H9 (cell line): ENCODE data around the gene ELFN2. TPM values are rescaled to one million over a fixed set of nuclear protein-coding genes. Genes with fewer than 3 reads are reported as not detected.

ENCODE experiments used
- DNase-seq: peaks from one replicate; pipeline ENCODE4 v3.0.0-alpha.2; 2017
- H2AFZ ChIP-seq: one replicate; pipeline ENCODE4 v1.6.1; 2013; ENCODE audit warnings: mild to moderate bottlenecking, low read length, control low read depth, moderate library complexity
- H2AK5ac ChIP-seq: 2 replicates; pipeline ENCODE4 v1.6.1; 2013; ENCODE audit warnings: low read length, control low read depth, mixed read lengths; ENCODE audit not compliant: insufficient read length
- H2BK120ac ChIP-seq: one replicate; pipeline ENCODE4 v1.6.1; 2013; ENCODE audit warnings: low read depth, mild to moderate bottlenecking, low read length, control low read depth, inconsistent platforms; ENCODE audit not compliant: poor library complexity, severe bottlenecking
- H2BK12ac ChIP-seq: 2 replicates; pipeline ENCODE4 v1.6.1; 2013; ENCODE audit warnings: low read length, control low read depth, mixed read lengths, low read depth; ENCODE audit not compliant: insufficient read length
- H2BK15ac ChIP-seq: 2 replicates; pipeline ENCODE4 v1.6.1; 2013; ENCODE audit warnings: low read depth, low read length, control low read depth
- H2BK20ac ChIP-seq: one replicate; pipeline ENCODE4 v1.6.1; 2013; ENCODE audit warnings: low read depth, mild to moderate bottlenecking, low read length, control low read depth, inconsistent platforms; ENCODE audit not compliant: poor library complexity, severe bottlenecking
- H2BK5ac ChIP-seq: 2 replicates; pipeline ENCODE4 v1.6.1; 2013; ENCODE audit warnings: low read length, control low read depth, mixed read lengths; ENCODE audit not compliant: insufficient read length
- H3K14ac ChIP-seq: 2 replicates; pipeline ENCODE4 v1.6.1; 2013; ENCODE audit warnings: low read length, control low read depth; ENCODE audit not compliant: insufficient read depth
- H3K18ac ChIP-seq: 2 replicates; pipeline ENCODE4 v1.6.1; 2013; ENCODE audit warnings: low read depth, mild to moderate bottlenecking, mixed read lengths, low read length, control low read depth; ENCODE audit not compliant: insufficient read length
- H3K23ac ChIP-seq: 2 replicates; pipeline ENCODE4 v1.6.1; 2013; ENCODE audit warnings: low read length, control low read depth, mixed read lengths, low read depth; ENCODE audit not compliant: insufficient read length
- H3K23me2 ChIP-seq: 2 replicates; pipeline ENCODE4 v1.6.1; 2013; ENCODE audit warnings: low read depth, mild to moderate bottlenecking, mixed read lengths, low read length, control low read depth; ENCODE audit not compliant: insufficient read length, poor library complexity, severe bottlenecking
- H3K27ac ChIP-seq: 2 replicates; pipeline ENCODE4 v1.5.1; 2013; ENCODE audit warnings: low read length, control low read depth, mixed read lengths, low read depth; ENCODE audit not compliant: insufficient read length
- H3K27me3 ChIP-seq: 2 replicates; pipeline ENCODE4 v1.6.1; 2013; ENCODE audit warnings: low read length, control low read depth, inconsistent platforms; ENCODE audit not compliant: insufficient read depth
- H3K4ac ChIP-seq: 2 replicates; pipeline ENCODE4 v1.6.1; 2013; ENCODE audit warnings: low read depth, mild to moderate bottlenecking, control low read depth, inconsistent platforms, low read length, moderate library complexity
- H3K4me1 ChIP-seq: 2 replicates; pipeline ENCODE4 v1.6.1; 2013; ENCODE audit warnings: low read length, control low read depth, inconsistent platforms; ENCODE audit not compliant: insufficient read depth
- H3K4me2 ChIP-seq: 2 replicates; pipeline ENCODE4 v1.6.1; 2013; ENCODE audit warnings: low read length, control low read depth, mixed read lengths; ENCODE audit not compliant: insufficient read length, insufficient read depth
- H3K56ac ChIP-seq: 2 replicates; pipeline ENCODE4 v1.6.1; 2013; ENCODE audit warnings: low read depth, mild to moderate bottlenecking, mixed read lengths, low read length, control low read depth; ENCODE audit not compliant: insufficient read length
- H3K79me1 ChIP-seq: 2 replicates; pipeline ENCODE4 v1.6.1; 2013; ENCODE audit warnings: low read depth, mild to moderate bottlenecking, moderate library complexity, low read length, control low read depth, inconsistent platforms; ENCODE audit not compliant: insufficient read depth, poor library complexity, severe bottlenecking
- H3K79me2 ChIP-seq: 2 replicates; pipeline ENCODE4 v1.6.1; 2013; ENCODE audit warnings: low read length, control low read depth, inconsistent platforms; ENCODE audit not compliant: insufficient read depth
- H3K9ac ChIP-seq: 2 replicates; pipeline ENCODE4 v1.6.1; 2013; ENCODE audit warnings: low read length, control low read depth, mixed read lengths; ENCODE audit not compliant: insufficient read length; ENCODE audit errors: extremely low read depth
- H3K9me3 ChIP-seq: one replicate; pipeline ENCODE4 v1.6.1; 2013; ENCODE audit warnings: low read depth, low read length, inconsistent platforms; ENCODE audit not compliant: control insufficient read depth
- H3T11ph ChIP-seq: one replicate; pipeline ENCODE4 v1.6.1; 2013; ENCODE audit warnings: mild to moderate bottlenecking, low read length, control low read depth, inconsistent platforms
- H4K20me1 ChIP-seq: one replicate; pipeline ENCODE4 v1.6.1; 2013; ENCODE audit not compliant: control insufficient read depth, insufficient read length, insufficient read depth
- H4K5ac ChIP-seq: 2 replicates; pipeline ENCODE4 v1.6.1; 2013; ENCODE audit warnings: low read depth, mild to moderate bottlenecking, mixed read lengths, low read length, control low read depth; ENCODE audit not compliant: insufficient read length
- H4K8ac ChIP-seq: replicated peaks from 2 replicates; pipeline ENCODE4 v1.6.1; 2013; ENCODE audit warnings: low read length, control low read depth, mixed read lengths, low read depth; ENCODE audit not compliant: insufficient read length
- H4K91ac ChIP-seq: 2 replicates; pipeline ENCODE4 v1.6.1; 2013; ENCODE audit warnings: low read depth, mild to moderate bottlenecking, moderate library complexity, mixed read lengths, low read length, control low read depth; ENCODE audit not compliant: insufficient read length
- H3K27ac Mint-ChIP-seq, 3 experiments: 2 replicates in 2 of 3; 3 replicates in 1 of 3; pipeline ENCODE4 v1.8.0; 2020 to 2021; ENCODE audit warnings: mixed read lengths in 3 of 3, mild to moderate bottlenecking in 1 of 3, moderate library complexity in 1 of 3
- H3K27me3 Mint-ChIP-seq: 2 replicates; pipeline ENCODE4 v1.8.0; 2021; ENCODE audit warnings: low read depth, mild to moderate bottlenecking, moderate library complexity, mixed read lengths
- H3K36me3 Mint-ChIP-seq, 3 experiments: 2 replicates in 2 of 3; 3 replicates in 1 of 3; pipeline ENCODE4 v1.8.0; 2020 to 2021; ENCODE audit warnings: low read depth in 3 of 3, mixed read lengths in 3 of 3; ENCODE audit not compliant: insufficient read depth in 1 of 3
- H3K4me1 Mint-ChIP-seq, 2 experiments: 2 replicates each; pipeline ENCODE4 v1.8.0; 2020; ENCODE audit warnings: mixed read lengths in 2 of 2
- H3K4me3 Mint-ChIP-seq, 2 experiments: 2 replicates in 1 of 2; 3 replicates in 1 of 2; pipeline ENCODE4 v1.8.0; 2020 to 2021; ENCODE audit warnings: mild to moderate bottlenecking in 2 of 2, mixed read lengths in 2 of 2, moderate library complexity in 1 of 2
- H3K9me3 Mint-ChIP-seq, 2 experiments: 2 replicates in 1 of 2; 3 replicates in 1 of 2; pipeline ENCODE4 v1.8.0; 2020; ENCODE audit warnings: mild to moderate bottlenecking in 2 of 2, mixed read lengths in 2 of 2, moderate library complexity in 1 of 2
- CTCF ChIP-seq: fragments of 200-600 bp; sonication (generic); conservative IDR thresholded peaks from 3 replicates; pipeline ENCODE4 v1.8.0; 2021; ENCODE audit warnings: antibody characterized with exemption, mild to moderate bottlenecking
- WGBS: extraction: QIAGEN DNeasy Blood & Tissue Kit; methylation state at CpG from one replicate; pipeline ENCODE4 v1.1.7; 2013; ENCODE audit warnings: missing lambda C conversion rate, low lambda C conversion rate, mixed read lengths; ENCODE audit not compliant: insufficient read length; ENCODE audit errors: extremely low coverage; 5-methylcytosine and 5-hydroxymethylcytosine counted together
- total RNA-seq: library from RNA; stranded (reverse); gene quantifications from 2 replicates; pipeline ENCODE4 v1.2.1, GENCODE V29; 2021

The ELFN2 gene
- total RNA-seq, 1 experiment from 2014 or later, result 0.70 TPM

GRCh38 chr22:37430941-37431340 lies 3.7 kb upstream of the ELFN2 start:
- Mint-ChIP-seq H3K9me3 (peaks cover 0 to 4% of the 10 kb centered on the region in 2 experiments; a peak in 1 of 5 replicates), H3K4me1 (peaks cover 21 to 31% of the 10 kb centered on the region in 2 experiments), H3K27me3 (peaks cover 55% of the 10 kb centered on the region), H3K27ac (no peak overlapping the region), H3K4me3 (no peak overlapping the region), H3K36me3 (no peaks in the 10 kb centered on the region; a peak in 1 of 7 replicates)
- no peak overlapping the region for H4K5ac ChIP-seq
- no peak overlapping the region for H2BK12ac ChIP-seq
- H2BK15ac ChIP-seq, result no peak overlapping the region
- peaks cover 6% of the 10 kb centered on the region for H3K23me2 ChIP-seq
- no peak overlapping the region for H3K4me2 ChIP-seq
- H3K4ac ChIP-seq, result no peak overlapping the region
- H3K27ac ChIP-seq, result no peak overlapping the region
- H4K20me1 ChIP-seq, result no peaks in the 10 kb centered on the region
- H3K4me1 ChIP-seq, result no peaks in the 10 kb centered on the region
- no peak overlapping the region for H2BK120ac ChIP-seq
- H3T11ph ChIP-seq, result no peak overlapping the region
- H3K56ac ChIP-seq, result no peak overlapping the region
- H2AK5ac ChIP-seq, result no peak overlapping the region
- TF ChIP-seq CTCF, result no peak
- no peak overlapping the region for H4K8ac ChIP-seq
- peaks cover 21% of the 10 kb centered on the region for H3K27me3 ChIP-seq
- no CpG with 5 or more reads among the region's 6 CpGs for WGBS
- no peak overlapping the region for H3K23ac ChIP-seq
- H3K9me3 ChIP-seq, result no peaks in the 10 kb centered on the region
- H2AFZ ChIP-seq, result no peak overlapping the region
- H3K9ac ChIP-seq, result no peak overlapping the region
- H2BK20ac ChIP-seq, result no peak overlapping the region
- DNase-seq, result no peak
- H3K18ac ChIP-seq, result no peak overlapping the region
- no peaks in the 10 kb centered on the region for H3K79me1 ChIP-seq
- H3K14ac ChIP-seq, result no peak overlapping the region; the same call in 1 of the 2 replicates
- H3K79me2 ChIP-seq, result no peaks in the 10 kb centered on the region
- H4K91ac ChIP-seq, result no peak overlapping the region
- H2BK5ac ChIP-seq, result no peak overlapping the region
